Right atrium auricular region (tissue), 2 donors: Measurements from ENCODE around the gene SLC28A3. TPM values are rescaled to one million over a fixed set of nuclear protein-coding genes. Genes with fewer than 3 reads are reported as not detected.

ENCODE experiments used
- DNase-seq: peaks from one replicate; pipeline ENCODE4 v3.0.0-alpha.2; 2019; ENCODE audit warnings: low spot score
- H3K27ac ChIP-seq, 2 donors: fragments of 200-600 bp; sonication (generic); 1 replicate in 1 of 2; 2 replicates in 1 of 2; pipeline ENCODE4 v1.5.1; 2016 to 2019
- H3K27me3 ChIP-seq, 2 donors: fragments of 200-600 bp; sonication (generic); one replicate each; pipeline versions ENCODE4 v1.5.1 to v1.6.0; 2017 to 2019
- H3K36me3 ChIP-seq: fragments of 200-600 bp; sonication (generic); one replicate; pipeline ENCODE4 v1.5.1; 2016
- H3K4me1 ChIP-seq, 2 donors: fragments of 200-600 bp; sonication (generic); one replicate each; pipeline versions ENCODE4 v1.5.1 to v1.6.0; 2017 to 2019
- H3K4me3 ChIP-seq, 2 donors: fragments of 200-600 bp; sonication (generic); 1 replicate in 1 of 2; 2 replicates in 1 of 2; pipeline ENCODE4 v1.5.1; 2017 to 2019; ENCODE audit warnings: mild to moderate bottlenecking in 1 of 2, moderate library complexity in 1 of 2
- H3K9me3 ChIP-seq, 2 donors: fragments of 200-600 bp; sonication (generic); one replicate each; pipeline ENCODE4 v1.5.1; 2019
- total RNA-seq, 2 donors: library from RNA; depleted of rRNA; stranded (reverse); fragments of >200 nt; gene quantifications; one replicate each; pipeline ENCODE4 v1.1.0, GENCODE V29; 2016
- TF ChIP-seq, protein P1 (sequence below), 2 donors: fragments of 200-600 bp; sonication (generic); IDR thresholded peaks; one replicate each; pipeline ENCODE4 v1.5.1; 2019; ENCODE audit warnings: antibody characterized with exemption in 2 of 2

The SLC28A3 gene
- total RNA-seq, 2 donors from 2014 or later = 0.33 to 4.4 TPM

DNA sequence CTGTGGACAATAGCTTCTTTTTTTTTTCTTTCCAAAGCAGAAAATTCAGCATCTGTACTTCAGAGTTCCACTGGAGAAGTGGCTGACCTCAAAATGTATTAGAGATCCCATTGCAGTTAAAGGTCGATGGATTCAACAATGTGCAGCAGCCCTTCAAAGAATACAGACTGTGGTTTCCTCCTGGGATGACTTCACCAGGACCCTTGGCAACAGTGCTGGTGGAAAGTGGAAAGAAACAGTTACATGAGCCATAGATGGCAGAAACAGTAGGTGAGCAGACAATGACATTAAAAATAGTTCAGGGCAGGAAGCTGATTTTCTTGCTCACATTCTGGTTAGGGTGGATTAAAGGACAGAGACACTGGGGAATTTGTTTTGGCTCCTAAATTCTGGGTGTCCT is 62.4 kb downstream of the SLC28A3 start:
- TF ChIP-seq, protein P1, sequence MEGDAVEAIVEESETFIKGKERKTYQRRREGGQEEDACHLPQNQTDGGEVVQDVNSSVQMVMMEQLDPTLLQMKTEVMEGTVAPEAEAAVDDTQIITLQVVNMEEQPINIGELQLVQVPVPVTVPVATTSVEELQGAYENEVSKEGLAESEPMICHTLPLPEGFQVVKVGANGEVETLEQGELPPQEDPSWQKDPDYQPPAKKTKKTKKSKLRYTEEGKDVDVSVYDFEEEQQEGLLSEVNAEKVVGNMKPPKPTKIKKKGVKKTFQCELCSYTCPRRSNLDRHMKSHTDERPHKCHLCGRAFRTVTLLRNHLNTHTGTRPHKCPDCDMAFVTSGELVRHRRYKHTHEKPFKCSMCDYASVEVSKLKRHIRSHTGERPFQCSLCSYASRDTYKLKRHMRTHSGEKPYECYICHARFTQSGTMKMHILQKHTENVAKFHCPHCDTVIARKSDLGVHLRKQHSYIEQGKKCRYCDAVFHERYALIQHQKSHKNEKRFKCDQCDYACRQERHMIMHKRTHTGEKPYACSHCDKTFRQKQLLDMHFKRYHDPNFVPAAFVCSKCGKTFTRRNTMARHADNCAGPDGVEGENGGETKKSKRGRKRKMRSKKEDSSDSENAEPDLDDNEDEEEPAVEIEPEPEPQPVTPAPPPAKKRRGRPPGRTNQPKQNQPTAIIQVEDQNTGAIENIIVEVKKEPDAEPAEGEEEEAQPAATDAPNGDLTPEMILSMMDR (IDR thresholded peaks at IDR 0.05) = no peak
- no peaks in the 10 kb centered on the region for H3K4me1 ChIP-seq
- H3K27me3 ChIP-seq = no peaks in the 10 kb centered on the region
- no peak overlapping the region for H3K4me3 ChIP-seq
- no peak for DNase-seq
- H3K27ac ChIP-seq = no peak overlapping the region
- H3K36me3 ChIP-seq = no peaks in the 10 kb centered on the region
- H3K9me3 ChIP-seq = no peaks in the 10 kb centered on the region

DNA sequence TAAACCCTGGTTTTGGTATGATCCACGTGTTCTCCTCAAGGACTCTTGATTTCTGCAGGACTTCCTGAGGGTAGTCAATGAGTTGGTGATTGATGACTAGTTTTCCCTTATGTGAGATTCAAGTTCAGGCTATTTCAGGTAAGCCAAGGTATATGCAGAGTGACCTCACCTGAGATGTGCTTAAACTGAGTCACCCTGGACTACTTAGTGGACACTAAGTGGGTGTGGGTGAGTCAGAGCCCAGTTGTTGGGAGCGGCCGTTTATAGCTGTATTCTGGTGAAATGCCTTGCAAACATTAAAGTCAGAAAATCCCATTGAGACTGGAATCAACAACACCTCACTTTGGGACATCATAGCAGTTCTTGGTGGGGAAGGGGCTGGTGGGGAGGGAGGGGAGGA is 62.9 kb downstream of the SLC28A3 start:
- TF ChIP-seq, protein P1 (IDR thresholded peaks at IDR 0.05) = no peak
- DNase-seq = no peak
- H3K27ac ChIP-seq = no peak overlapping the region
- H3K4me3 ChIP-seq = no peak overlapping the region
- no peaks in the 10 kb centered on the region for H3K4me1 ChIP-seq
- no peaks in the 10 kb centered on the region for H3K27me3 ChIP-seq
- no peaks in the 10 kb centered on the region for H3K9me3 ChIP-seq
- no peaks in the 10 kb centered on the region for H3K36me3 ChIP-seq

- Histone ChIP-seq H3K4me1 (no peaks in the 10 kb centered on the region), H3K36me3 (no peaks in the 10 kb centered on the region), H3K27me3 (no peaks in the 10 kb centered on the region), H3K4me3 (no peak overlapping the region), H3K9me3 (no peaks in the 10 kb centered on the region), H3K27ac (no peak overlapping the region)
- TF ChIP-seq, protein P1 (IDR thresholded peaks at IDR 0.05) = no peak
- no peak for DNase-seq
These were observed 63.8 kb downstream of the SLC28A3 start for GRCh38 chr9:84276741-84277140.

GRCh38 chr9:84271921-84272556 is 68.5 kb downstream of the SLC28A3 start:
- H3K4me1 ChIP-seq = no peaks in the 10 kb centered on the region
- H3K9me3 ChIP-seq = no peaks in the 10 kb centered on the region
- peak overlapping the region in 1 of 2 donors; percentile 22 for H3K4me3 ChIP-seq

DNA sequence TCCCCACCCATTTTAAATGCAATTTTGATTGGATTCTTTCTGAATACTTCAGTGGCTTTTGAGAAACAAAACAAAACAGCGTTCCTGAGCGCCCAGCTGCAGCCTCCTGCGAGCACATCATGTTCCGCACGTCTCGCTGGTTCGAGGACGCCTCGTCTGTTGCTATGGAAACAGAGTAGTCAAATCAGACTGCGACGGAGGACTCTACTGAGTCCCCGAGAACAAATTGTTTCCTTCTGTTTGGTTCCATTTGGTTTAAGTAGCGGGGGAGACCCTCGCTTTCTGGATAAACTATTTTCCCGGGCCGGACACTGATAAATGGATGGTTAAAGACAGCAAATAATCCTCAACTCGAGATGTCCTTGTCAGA is 69.0 kb downstream of the SLC28A3 start:
- Histone ChIP-seq H3K9me3 (no peaks in the 10 kb centered on the region), H3K27me3 (no peaks in the 10 kb centered on the region), H3K36me3 (no peaks in the 10 kb centered on the region), H3K27ac (no peak overlapping the region), H3K4me3 (peak overlapping the region in 1 of 2 donors; percentile 22), H3K4me1 (no peaks in the 10 kb centered on the region)
- DNase-seq = peak; percentile 71
- TF ChIP-seq, protein P1 (IDR thresholded peaks at IDR 0.05) = no peak

More at GRCh38 chr9:84271921-84272556, 68.5 kb downstream of the SLC28A3 start:
- Histone ChIP-seq H3K27ac (no peak overlapping the region), H3K27me3 (no peaks in the 10 kb centered on the region), H3K36me3 (no peaks in the 10 kb centered on the region)
- TF ChIP-seq, protein P1 (IDR thresholded peaks at IDR 0.05) = no peak
- no peak for DNase-seq
